ENCODE data around the gene PDIA4. TPM values are rescaled to one million over a fixed set of nuclear protein-coding genes. Genes with fewer than 3 reads are reported as not detected.

PDIA4 gene, protein sequence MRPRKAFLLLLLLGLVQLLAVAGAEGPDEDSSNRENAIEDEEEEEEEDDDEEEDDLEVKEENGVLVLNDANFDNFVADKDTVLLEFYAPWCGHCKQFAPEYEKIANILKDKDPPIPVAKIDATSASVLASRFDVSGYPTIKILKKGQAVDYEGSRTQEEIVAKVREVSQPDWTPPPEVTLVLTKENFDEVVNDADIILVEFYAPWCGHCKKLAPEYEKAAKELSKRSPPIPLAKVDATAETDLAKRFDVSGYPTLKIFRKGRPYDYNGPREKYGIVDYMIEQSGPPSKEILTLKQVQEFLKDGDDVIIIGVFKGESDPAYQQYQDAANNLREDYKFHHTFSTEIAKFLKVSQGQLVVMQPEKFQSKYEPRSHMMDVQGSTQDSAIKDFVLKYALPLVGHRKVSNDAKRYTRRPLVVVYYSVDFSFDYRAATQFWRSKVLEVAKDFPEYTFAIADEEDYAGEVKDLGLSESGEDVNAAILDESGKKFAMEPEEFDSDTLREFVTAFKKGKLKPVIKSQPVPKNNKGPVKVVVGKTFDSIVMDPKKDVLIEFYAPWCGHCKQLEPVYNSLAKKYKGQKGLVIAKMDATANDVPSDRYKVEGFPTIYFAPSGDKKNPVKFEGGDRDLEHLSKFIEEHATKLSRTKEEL
- 65.8 TPM for polyA plus RNA-seq (2012; ENCODE audit: low read depth, missing spikeins)

DNA sequence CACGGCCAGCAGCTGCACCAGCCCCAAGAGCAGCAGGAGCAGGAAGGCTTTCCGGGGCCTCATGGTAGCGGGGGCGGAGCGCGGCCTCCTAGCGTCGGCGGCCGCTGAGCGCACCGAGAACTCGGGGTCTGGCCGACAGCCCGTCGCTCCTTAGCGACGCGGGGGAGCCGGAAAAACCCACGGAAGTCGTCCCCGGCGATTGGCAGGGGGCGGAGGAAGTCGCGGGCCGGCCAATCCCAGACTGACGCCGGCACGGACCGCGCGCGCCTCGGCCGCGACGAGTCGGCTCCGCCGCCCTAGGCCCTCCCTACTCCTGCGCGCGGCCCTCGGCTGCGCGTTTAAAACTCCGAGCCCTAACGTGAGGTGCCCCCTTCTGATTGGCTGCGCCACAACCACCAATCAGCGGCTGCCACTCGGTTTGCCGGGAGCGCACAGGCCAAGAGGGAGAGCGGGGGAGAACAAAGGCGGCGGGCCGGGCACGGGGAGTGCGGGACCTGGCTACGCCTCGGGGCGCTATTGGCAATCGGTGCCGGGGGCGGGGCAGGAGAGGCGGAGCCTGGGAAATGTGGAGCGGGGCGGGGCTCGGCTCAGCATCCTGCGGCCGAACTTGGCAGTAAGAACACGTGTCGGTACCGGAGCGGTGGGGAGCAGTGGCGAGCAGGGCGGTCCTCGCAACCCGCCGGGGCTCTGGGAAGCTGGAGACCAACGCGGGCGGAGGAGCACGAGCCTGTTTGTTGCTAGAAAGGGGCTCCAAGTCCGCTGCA lies at the start of gene PDIA4:
PDIA4 (minus strand) TSS at position 160 of the 764 bp plus-strand sequence; CDS start at position 63, 97 bp downstream.
- DNase-seq (ENCODE audit: insufficient read length, low spot score): peak; percentile 97
- FAIRE-seq: peak; percentile 95
- TF ChIP-seq POU2F2 (IDR thresholded peaks at IDR 0.05; ENCODE audit: low read depth, low read length) (peak; percentile 69; the same call in 1 of the 2 replicates), PAX5 (IDR thresholded peaks at IDR 0.05; ENCODE audit: insufficient read depth, low read length, severe bottlenecking) (no peak), TAF1 (IDR thresholded peaks at IDR 0.05; ENCODE audit: low read depth, low read length) (peak; percentile 77), POLR2AphosphoS5 (IDR thresholded peaks at IDR 0.05; ENCODE audit: low read depth, low read length) (peak; percentile 89), POLR2A (IDR thresholded peaks at IDR 0.05; ENCODE audit: low read depth, low read length) (peak; percentile 93), SPI1 (IDR thresholded peaks at IDR 0.05; ENCODE audit: low read depth, low read length) (peak; percentile 40; the same call in 1 of the 2 replicates)

DNA sequence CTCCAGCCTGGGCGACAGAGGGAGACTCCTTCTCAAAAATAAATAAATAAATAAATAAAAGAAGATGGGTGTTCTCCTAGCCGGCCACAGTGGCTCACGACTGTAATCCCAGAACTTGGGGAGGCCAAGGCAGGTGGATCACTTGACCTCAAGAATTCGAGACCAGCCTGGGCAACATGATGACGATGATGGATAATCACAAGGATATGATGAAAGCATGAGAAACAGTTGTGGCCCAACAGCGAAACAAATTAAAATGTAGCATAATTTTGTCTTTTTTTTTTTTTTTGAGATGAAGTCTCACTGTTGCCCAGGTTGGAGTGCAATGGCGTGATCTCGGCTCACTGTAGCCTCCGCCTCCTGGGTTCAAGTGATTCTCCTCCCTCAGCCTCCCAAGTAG lies 49.3 kb upstream of the PDIA4 start:
- TF ChIP-seq TAF1 (IDR thresholded peaks at IDR 0.05; ENCODE audit: low read depth, low read length): no peak
- DNase-seq (ENCODE audit: insufficient read length, low spot score) (no peak), FAIRE-seq (no peak)

DNA sequence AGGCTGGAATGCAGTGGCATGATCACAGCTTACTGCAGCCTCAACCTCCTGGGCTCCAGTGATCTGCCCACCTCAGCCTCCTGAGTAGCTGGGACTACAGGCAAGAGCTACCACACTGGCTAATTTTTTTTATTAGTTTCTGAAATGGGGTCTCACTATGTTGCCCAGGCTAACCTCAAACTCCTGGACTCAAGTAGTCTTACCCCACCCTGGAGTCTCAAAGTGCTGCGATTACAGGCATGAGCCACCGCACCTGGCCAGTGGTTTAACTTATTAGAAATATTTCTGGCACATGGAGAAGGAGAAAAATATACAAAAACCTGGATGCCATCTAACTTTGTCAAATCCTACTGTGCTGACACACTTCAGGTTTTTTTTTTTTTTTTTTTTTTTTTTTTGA lies 47.0 kb upstream of the PDIA4 start:
- TF ChIP-seq PAX5 (IDR thresholded peaks at IDR 0.05; ENCODE audit: insufficient read depth, low read length, severe bottlenecking): no peak
- no peak for TF ChIP-seq SPI1 (IDR thresholded peaks at IDR 0.05; ENCODE audit: low read depth, low read length)
- no peak for TF ChIP-seq TAF1 (IDR thresholded peaks at IDR 0.05; ENCODE audit: low read depth, low read length)
- TF ChIP-seq POU2F2 (IDR thresholded peaks at IDR 0.05; ENCODE audit: low read depth, low read length): no peak
- DNase-seq (ENCODE audit: insufficient read length, low spot score): no peak
- no peak for FAIRE-seq

DNA sequence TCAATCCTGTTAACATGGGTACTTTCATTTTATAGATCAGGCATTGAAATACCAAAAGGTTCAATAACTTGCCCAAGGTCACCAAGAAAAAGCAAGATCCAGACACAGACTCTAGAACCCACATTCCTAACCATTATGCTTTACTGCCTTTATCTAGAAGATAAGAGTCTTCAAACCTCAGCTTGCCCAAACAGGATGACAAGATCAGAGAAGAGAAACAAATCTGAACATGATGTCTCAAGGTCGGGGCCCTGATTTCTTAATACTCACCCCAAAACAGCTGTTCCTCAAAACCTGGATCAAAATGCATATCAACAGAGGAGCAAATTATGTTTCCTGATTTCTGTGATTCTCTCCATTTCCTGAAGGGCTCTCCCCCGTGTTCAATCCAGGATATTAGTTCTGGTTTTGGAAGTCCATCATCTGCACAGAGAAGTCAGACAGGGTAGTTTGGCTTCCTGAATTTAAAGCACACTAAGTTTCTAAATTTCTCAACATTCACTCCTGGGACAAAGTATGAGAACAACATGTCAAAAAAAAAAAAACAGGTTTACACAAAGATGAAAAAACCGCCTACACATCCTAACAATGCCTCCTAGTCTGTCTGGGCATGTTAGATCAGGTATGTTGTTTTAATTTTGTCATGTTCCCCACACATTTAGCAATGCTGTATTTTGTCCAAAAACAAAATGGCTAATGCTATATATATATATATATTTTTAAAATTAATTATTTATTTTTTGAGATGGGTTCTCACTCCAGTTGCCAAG lies 46.0 kb upstream of the PDIA4 start:
- no peak for FAIRE-seq

DNA sequence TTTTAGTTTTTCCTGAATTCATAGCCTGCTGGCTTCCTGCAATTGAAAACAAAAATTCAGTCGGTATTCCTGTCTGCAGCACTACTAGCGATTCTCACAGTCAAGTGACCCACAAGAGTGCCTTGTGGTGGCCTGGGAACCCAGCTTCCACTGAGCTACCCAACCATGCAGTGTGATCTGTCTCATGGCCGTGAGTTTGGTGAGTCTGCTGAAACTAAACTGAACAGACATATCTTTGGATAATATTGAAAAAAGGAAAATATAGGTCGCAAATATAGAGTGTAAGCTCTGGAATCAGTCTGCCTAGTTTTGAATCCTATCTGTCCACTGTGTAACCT lies 44.1 kb upstream of the PDIA4 start:
- FAIRE-seq (no peak), DNase-seq (ENCODE audit: insufficient read length, low spot score) (no peak)
- no peak for TF ChIP-seq POU2F2 (IDR thresholded peaks at IDR 0.05; ENCODE audit: low read depth, low read length)
- TF ChIP-seq TAF1 (IDR thresholded peaks at IDR 0.05; ENCODE audit: low read depth, low read length): no peak
- no peak for TF ChIP-seq SPI1 (IDR thresholded peaks at IDR 0.05; ENCODE audit: low read depth, low read length)
- no peak for TF ChIP-seq PAX5 (IDR thresholded peaks at IDR 0.05; ENCODE audit: insufficient read depth, low read length, severe bottlenecking)
- TF ChIP-seq POLR2AphosphoS5 (IDR thresholded peaks at IDR 0.05; ENCODE audit: low read depth, low read length): no peak
- no peak for TF ChIP-seq POLR2A (IDR thresholded peaks at IDR 0.05; ENCODE audit: low read depth, low read length)

More for the DNA sequence above, 46.0 kb upstream of the PDIA4 start:
- TF ChIP-seq POU2F2 (IDR thresholded peaks at IDR 0.05; ENCODE audit: low read depth, low read length) (no peak), PAX5 (IDR thresholded peaks at IDR 0.05; ENCODE audit: insufficient read depth, low read length, severe bottlenecking) (no peak), TAF1 (IDR thresholded peaks at IDR 0.05; ENCODE audit: low read depth, low read length) (no peak), SPI1 (IDR thresholded peaks at IDR 0.05; ENCODE audit: low read depth, low read length) (no peak), POLR2AphosphoS5 (IDR thresholded peaks at IDR 0.05; ENCODE audit: low read depth, low read length) (no peak), POLR2A (IDR thresholded peaks at IDR 0.05; ENCODE audit: low read depth, low read length) (no peak)
- DNase-seq (ENCODE audit: insufficient read length, low spot score): no peak

DNA sequence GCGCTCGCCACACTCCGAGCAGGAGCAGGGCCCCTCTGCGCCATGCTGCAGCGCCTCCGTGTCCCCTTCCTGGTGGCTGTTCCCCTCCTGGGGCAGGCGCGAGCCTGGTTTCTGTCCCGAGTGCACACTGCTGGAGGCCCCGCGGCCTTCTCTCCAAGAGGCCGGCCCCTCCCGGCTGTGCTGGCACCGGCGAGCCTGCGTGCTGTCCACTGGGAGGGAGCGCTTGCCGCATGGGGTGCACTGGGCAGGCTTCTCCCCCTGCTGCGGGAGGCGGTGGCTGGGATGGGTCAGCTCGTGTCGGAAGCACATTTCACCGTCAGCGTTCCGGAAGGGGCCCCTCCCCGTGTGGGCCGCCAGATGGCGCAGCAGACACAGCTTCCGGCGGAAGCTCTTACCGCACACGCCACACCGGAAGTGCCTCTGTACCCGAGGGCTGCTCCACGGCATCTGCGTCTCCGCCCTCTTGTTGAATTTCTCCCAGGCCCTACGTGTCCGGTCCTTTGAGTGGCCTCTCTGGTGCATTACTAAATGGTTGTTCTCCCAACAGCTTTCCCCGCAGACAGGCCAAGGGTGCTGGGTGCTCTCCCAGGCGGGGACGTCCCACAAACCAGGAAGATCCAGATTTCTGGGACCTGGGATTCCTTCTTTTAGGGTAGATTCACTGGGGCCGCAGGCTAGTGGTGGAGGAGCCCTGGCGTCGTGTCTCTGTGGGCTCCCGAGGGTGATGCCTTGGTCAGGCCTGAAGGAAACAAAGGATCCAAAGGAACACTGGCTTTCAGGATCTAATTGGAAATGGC lies 43.5 kb upstream of the PDIA4 start:
- TF ChIP-seq POU2F2 (IDR thresholded peaks at IDR 0.05; ENCODE audit: low read depth, low read length) (no peak), POLR2A (IDR thresholded peaks at IDR 0.05; ENCODE audit: low read depth, low read length) (no peak), TAF1 (IDR thresholded peaks at IDR 0.05; ENCODE audit: low read depth, low read length) (no peak), SPI1 (IDR thresholded peaks at IDR 0.05; ENCODE audit: low read depth, low read length) (no peak), PAX5 (IDR thresholded peaks at IDR 0.05; ENCODE audit: insufficient read depth, low read length, severe bottlenecking) (no peak), POLR2AphosphoS5 (IDR thresholded peaks at IDR 0.05; ENCODE audit: low read depth, low read length) (no peak)
- FAIRE-seq (no peak), DNase-seq (ENCODE audit: insufficient read length, low spot score) (no peak)

DNA sequence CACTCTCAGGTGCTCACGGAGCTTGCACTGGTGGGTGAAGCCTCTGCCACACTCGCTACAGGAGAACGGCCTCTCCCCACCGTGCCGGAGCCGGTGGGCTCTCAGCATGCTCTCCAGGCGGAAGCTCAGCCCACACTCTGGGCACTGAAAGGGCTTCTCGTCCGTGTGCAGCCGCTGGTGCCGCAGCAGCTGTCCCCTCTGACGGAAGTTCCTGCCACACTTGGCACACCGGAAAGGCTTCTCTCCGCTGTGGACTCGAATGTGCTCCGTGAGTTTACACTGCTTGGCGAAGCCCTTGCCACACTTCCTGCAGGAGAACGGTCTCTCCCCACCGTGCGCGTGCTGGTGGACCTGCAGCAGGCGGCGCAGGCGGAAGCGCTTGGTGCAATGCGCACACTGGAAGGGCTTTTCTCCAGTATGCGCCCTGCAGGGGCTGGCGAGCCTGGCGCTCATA lies 42.9 kb upstream of the PDIA4 start:
- FAIRE-seq (no peak), DNase-seq (ENCODE audit: insufficient read length, low spot score) (no peak)
- TF ChIP-seq TAF1 (IDR thresholded peaks at IDR 0.05; ENCODE audit: low read depth, low read length) (no peak), SPI1 (IDR thresholded peaks at IDR 0.05; ENCODE audit: low read depth, low read length) (no peak), POLR2AphosphoS5 (IDR thresholded peaks at IDR 0.05; ENCODE audit: low read depth, low read length) (no peak)

DNA sequence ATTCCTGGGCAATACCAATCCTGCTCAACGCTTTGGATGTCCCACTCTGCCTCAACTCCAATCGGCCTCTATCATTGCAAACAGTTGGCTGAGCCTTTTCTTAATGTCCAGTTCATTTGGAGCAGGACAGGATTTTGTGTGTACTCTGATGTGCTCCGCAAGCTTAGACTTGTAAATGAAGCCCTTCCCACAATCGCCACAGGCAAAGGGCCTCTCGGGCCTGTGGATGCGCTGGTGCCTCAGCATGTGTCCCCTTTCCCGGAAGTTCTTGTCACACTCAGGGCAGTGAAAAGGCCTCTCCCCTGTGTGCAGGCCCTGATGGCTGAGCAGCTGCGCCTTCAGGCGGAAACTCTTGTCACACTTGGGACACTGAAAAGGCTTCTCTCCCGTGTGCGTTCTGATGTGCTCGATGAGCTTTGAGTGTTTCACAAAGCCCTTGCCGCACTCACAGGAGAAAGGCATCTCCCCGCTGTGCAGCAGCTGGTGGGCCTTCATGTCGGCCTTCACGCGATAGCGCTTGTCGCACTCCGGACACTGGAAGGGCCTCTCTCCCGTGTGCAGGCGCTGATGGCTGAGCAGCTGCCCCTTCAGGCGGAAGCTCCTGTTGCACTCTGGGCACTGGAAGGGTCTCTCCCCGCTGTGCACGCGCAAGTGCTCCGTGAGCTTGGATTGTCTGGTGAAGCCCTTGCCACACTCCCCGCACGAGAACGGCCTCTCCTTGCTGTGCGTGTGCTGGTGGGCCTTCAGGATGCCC lies 42.2 kb upstream of the PDIA4 start:
- TF ChIP-seq POLR2A (IDR thresholded peaks at IDR 0.05; ENCODE audit: low read depth, low read length): no peak
- no peak for TF ChIP-seq PAX5 (IDR thresholded peaks at IDR 0.05; ENCODE audit: insufficient read depth, low read length, severe bottlenecking)
- no peak for TF ChIP-seq TAF1 (IDR thresholded peaks at IDR 0.05; ENCODE audit: low read depth, low read length)
- no peak for TF ChIP-seq POU2F2 (IDR thresholded peaks at IDR 0.05; ENCODE audit: low read depth, low read length)
- no peak for TF ChIP-seq SPI1 (IDR thresholded peaks at IDR 0.05; ENCODE audit: low read depth, low read length)
- no peak for TF ChIP-seq POLR2AphosphoS5 (IDR thresholded peaks at IDR 0.05; ENCODE audit: low read depth, low read length)
- FAIRE-seq (no peak), DNase-seq (ENCODE audit: insufficient read length, low spot score) (no peak)

All from GM12891 (cell line).